Effector memory CD4-positive, alpha-beta T cell (primary cell): ENCODE data around the gene RPS6KA5.

ENCODE experiments used
- DNase-seq, 3 donors: peaks; one replicate each; pipeline ENCODE4 v3.0.0-alpha.2; 2020
- H3K27ac ChIP-seq: 2 replicates; pipeline ENCODE4 v1.7.0; 2013; ENCODE audit warnings: mild to moderate bottlenecking, low read length, moderate library complexity; ENCODE audit not compliant: insufficient read depth, poor library complexity, severe bottlenecking
- H3K27me3 ChIP-seq: replicated peaks from 2 replicates; pipeline ENCODE4 v1.7.0; 2013; ENCODE audit warnings: mild to moderate bottlenecking, low read length; ENCODE audit not compliant: insufficient read depth, control insufficient read depth, poor library complexity, severe bottlenecking
- H3K36me3 ChIP-seq: 2 replicates; pipeline ENCODE4 v1.7.0; 2013; ENCODE audit warnings: mild to moderate bottlenecking, low read length, moderate library complexity; ENCODE audit not compliant: control insufficient read depth, insufficient read depth
- H3K4me1 ChIP-seq: 2 replicates; pipeline ENCODE4 v1.7.0; 2013; ENCODE audit warnings: low read length, mild to moderate bottlenecking; ENCODE audit not compliant: control insufficient read depth, insufficient read depth, poor library complexity, severe bottlenecking
- H3K4me3 ChIP-seq: 2 replicates; pipeline ENCODE4 v1.7.0; 2013; ENCODE audit warnings: low read length, low read depth, mild to moderate bottlenecking; ENCODE audit not compliant: insufficient read depth, poor library complexity, severe bottlenecking
- H3K9me3 ChIP-seq: 2 replicates; pipeline ENCODE4 v1.7.0; 2013; ENCODE audit warnings: mild to moderate bottlenecking, low read length, moderate library complexity; ENCODE audit not compliant: control insufficient read depth

RPS6KA5 gene

DNA sequence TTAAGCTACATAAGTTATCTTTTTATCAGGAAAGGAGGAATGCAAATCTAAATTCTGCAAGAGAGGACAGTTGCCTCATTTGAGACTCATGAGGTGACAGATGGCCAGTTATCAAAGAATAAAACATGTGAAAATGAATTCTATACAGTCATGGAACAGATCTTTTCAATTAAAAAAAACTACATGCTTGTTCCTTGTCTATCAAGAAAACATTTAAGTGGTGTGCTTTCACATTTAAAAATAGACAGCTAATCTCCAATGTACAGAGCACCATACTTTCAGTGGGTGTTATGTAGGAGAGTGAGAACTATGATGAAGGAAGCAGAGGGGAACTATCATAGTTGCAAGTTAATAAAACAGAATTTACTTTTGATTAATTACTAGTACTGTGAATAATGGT lies 167.5 kb downstream of the RPS6KA5 start:
- DNase-seq = no peak
- no peaks in the 10 kb centered on the region for H3K9me3 ChIP-seq
- H3K27me3 ChIP-seq = no peaks in the 10 kb centered on the region
- H3K27ac ChIP-seq = no peak overlapping the region
- H3K36me3 ChIP-seq = peaks cover 33% of the 10 kb centered on the region
- no peak overlapping the region for H3K4me3 ChIP-seq
- H3K4me1 ChIP-seq = no peaks in the 10 kb centered on the region

DNA sequence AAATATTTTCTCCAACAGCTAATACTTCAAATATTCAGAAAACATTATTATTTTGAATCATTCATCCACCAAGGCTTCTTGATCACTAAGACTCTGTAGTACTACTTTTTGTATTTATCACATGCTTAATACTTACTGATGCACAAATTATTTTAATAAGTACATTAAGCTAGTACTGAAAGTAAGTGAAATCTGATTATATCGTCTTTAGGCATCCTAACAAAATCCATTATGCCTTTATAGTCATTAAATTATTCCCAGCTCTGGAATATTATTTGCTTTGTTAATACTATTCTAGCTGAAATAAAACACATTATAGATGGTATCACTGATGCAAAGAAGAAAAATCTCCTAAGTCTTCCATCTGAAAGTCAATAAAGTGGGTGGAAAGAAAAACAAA lies 169.1 kb downstream of the RPS6KA5 start:
- H3K4me1 ChIP-seq = no peaks in the 10 kb centered on the region
- H3K27me3 ChIP-seq = no peaks in the 10 kb centered on the region
- H3K9me3 ChIP-seq = no peaks in the 10 kb centered on the region
- no peak overlapping the region for H3K4me3 ChIP-seq
- DNase-seq = no peak
- no peak overlapping the region for H3K27ac ChIP-seq
- H3K36me3 ChIP-seq = peaks cover 23% of the 10 kb centered on the region

DNA sequence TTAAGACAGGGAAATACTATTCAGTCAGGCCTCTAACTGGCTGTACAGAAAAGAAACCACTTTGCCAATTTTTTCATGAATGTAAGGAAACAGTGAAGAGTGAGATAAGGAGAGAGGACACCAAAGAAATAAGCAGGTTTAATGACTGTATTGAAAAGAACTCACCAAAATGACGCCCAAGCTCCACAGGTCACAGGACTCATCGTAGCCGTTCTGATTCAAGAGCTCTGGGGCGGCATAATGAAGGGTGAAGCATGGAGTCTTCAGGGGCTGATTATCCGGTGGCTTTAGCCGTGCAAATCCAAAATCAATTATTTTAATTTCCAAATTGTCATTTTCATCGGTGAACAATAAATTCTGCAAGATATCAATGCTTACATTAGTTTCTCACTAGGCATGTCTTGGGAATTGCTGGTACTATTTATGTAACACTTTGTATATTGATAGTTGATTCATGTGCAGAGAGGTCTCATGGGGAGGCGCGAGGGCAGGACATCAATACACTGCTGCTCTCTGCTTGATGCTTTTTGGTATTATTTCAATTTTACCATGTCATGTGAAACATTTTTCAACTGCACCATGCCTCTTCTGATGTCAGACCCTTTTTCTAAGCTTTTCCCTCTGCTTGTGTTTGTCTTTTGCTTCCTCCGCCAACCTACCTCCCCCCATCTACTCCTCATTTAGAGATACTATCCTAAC lies 170.0 kb downstream of the RPS6KA5 start:
- no peak overlapping the region for H3K27ac ChIP-seq
- H3K9me3 ChIP-seq = no peaks in the 10 kb centered on the region
- peaks cover 15% of the 10 kb centered on the region for H3K36me3 ChIP-seq
- DNase-seq = no peak
- no peaks in the 10 kb centered on the region for H3K27me3 ChIP-seq
- H3K4me1 ChIP-seq = no peaks in the 10 kb centered on the region
- H3K4me3 ChIP-seq = no peak overlapping the region

DNA sequence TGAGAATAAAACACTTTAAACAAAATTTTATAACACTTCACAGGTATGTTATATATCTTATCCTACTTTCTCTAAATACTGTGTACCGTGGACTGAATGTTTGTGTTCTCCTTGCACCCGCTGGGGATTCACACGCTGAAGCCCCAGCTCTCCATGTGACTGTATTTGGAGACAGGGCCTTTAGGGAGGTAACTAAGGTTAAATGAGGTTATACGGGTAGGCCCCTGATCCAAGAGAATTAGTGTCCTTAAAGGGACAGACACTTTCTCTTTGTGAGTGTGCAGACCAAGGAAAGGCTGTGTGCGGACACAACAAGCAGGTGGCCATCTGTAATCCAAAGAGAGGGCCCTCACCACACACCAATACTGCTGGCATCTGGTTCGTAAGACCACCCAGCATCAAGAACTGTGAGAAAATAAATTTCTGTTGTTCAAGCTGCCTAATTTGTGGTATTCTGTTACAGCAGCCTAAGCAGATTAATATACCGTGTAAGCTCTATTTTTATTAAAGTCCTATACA lies 174.1 kb downstream of the RPS6KA5 start:
- Histone ChIP-seq H3K4me1 (no peaks in the 10 kb centered on the region), H3K9me3 (no peaks in the 10 kb centered on the region), H3K36me3 (peaks cover 15% of the 10 kb centered on the region), H3K27me3 (no peaks in the 10 kb centered on the region), H3K4me3 (no peak overlapping the region), H3K27ac (no peak overlapping the region)
- DNase-seq = no peak

DNA sequence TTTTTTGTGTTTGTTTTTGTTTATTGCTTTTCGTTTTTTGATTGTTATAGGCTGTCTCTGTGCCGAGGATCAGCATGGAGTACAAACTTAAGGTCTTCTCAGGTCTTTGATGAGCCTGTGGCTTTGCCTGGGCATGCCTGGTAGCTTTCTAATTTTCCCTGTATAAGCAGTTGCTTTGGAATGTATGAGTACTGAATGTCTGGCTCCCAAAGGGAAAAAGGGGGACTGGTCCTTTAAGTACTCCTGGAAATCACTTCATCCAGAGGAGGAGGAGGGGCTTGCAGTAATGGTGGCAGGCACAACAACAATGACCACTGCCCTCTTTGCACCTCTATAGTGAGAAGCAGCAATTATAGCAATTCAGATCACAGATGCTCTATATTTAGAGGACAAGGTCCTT lies 176.7 kb downstream of the RPS6KA5 start:
- DNase-seq = no peak
- no peak overlapping the region for H3K4me3 ChIP-seq
- H3K27ac ChIP-seq = no peak overlapping the region
- H3K27me3 ChIP-seq = no peaks in the 10 kb centered on the region
- H3K9me3 ChIP-seq = no peaks in the 10 kb centered on the region
- H3K36me3 ChIP-seq = peaks cover 15% of the 10 kb centered on the region
- H3K4me1 ChIP-seq = no peaks in the 10 kb centered on the region

DNA sequence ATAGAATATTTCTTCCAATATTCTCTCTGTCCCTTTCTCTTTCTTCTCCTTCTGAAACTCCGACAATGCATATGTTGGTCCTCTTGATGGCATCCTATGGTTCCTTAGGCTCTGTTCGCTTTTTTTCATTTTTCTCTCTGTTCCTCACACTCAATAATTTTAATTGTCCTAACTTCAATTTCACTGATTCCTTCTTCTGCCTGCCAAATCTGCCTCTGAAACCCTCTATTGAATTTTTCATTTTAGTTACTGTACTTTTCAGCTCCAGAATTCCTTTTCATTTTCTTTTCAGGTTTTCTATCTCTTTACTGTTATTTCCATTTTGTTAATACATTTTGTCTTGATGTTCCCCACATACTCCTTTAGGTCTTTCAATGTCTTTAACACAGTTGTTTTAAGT lies 177.2 kb downstream of the RPS6KA5 start:
- H3K36me3 ChIP-seq = peaks cover 15% of the 10 kb centered on the region
- no peak overlapping the region for H3K27ac ChIP-seq
- no peak for DNase-seq

DNA sequence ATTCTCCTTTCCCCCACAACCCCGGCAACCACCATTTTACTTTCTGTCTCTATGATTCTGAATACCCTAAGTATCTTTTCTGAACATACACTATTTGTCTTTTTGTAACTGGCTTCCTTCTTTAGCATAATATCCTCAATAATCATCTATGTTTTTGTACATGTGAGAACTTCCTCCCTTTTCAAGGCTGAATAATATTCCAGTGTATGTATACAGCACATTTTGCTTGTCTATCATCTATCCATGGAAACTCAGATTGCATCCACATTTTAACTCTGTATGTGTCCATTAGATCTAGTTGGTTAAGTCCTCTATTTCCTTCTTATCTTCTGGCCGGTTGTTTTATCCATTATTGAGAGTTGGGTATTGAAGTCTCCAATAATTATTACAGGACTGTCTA lies 180.2 kb downstream of the RPS6KA5 start:
- Histone ChIP-seq H3K27me3 (no peaks in the 10 kb centered on the region), H3K9me3 (no peaks in the 10 kb centered on the region), H3K27ac (no peak overlapping the region), H3K4me1 (no peaks in the 10 kb centered on the region), H3K36me3 (peaks cover 11% of the 10 kb centered on the region), H3K4me3 (no peak overlapping the region)
- DNase-seq = no peak

More for the DNA sequence above, 177.2 kb downstream of the RPS6KA5 start:
- Histone ChIP-seq H3K9me3 (no peaks in the 10 kb centered on the region), H3K4me3 (no peak overlapping the region), H3K27me3 (no peaks in the 10 kb centered on the region), H3K4me1 (no peaks in the 10 kb centered on the region)

DNA sequence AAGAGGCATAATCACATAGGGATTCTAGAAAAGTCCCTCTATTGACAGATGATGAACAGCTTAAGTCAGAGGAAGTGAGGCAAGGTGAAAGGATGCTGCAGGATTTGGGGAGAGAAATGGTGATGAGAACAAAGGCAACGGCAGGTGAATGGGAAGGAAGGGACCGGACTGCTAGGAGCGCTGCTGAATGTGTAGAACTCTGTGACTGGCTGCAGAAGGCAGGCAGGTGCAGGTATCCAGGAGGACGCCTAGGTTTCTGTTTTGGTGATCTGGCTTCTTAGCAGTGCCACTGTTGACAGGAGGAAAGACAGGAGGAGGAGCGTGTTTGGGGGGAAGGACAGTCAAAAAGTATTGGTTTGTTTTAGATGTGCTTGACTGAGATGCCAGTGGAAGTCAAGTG lies 185.8 kb downstream of the RPS6KA5 start:
- H3K27me3 ChIP-seq = no peaks in the 10 kb centered on the region
- no peak overlapping the region for H3K27ac ChIP-seq
- H3K36me3 ChIP-seq = peaks cover 23% of the 10 kb centered on the region
- DNase-seq = no peak
- no peak overlapping the region for H3K4me3 ChIP-seq
- no peaks in the 10 kb centered on the region for H3K4me1 ChIP-seq
- no peaks in the 10 kb centered on the region for H3K9me3 ChIP-seq

DNA sequence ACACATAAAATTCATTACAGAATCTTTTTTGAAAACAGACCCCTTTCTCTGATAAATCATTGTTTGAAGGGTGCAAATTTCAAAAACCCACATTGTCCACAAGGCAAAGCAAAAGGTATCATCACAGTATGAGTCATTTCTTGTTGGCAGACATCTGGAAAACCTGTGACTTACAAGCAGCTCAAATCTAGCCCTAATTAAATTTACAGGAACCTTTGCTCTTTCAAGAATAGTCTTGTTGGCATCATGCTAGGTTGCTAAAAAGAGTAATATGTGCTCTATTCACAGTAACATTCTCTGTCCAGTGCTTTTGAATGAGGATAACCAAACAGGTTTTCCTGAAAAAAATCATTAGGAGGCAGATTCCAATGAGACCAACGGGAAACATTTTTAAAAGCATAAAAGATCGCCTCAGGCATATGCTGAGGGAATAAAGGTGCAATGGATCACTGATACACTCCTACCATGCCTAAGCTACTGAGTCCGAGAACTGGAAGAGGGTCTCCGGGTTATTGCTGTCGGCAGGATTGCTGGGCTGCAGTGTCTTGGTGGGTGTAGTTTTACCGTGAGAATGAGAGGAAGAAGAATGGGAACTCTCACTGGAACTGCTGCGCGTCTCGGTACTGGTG lies 188.7 kb downstream of the RPS6KA5 start:
- H3K36me3 ChIP-seq = peaks cover 23% of the 10 kb centered on the region
- no peaks in the 10 kb centered on the region for H3K27me3 ChIP-seq
- H3K4me1 ChIP-seq = no peaks in the 10 kb centered on the region
- H3K9me3 ChIP-seq = no peaks in the 10 kb centered on the region
- no peak overlapping the region for H3K4me3 ChIP-seq
- no peak overlapping the region for H3K27ac ChIP-seq
- no peak for DNase-seq

DNA sequence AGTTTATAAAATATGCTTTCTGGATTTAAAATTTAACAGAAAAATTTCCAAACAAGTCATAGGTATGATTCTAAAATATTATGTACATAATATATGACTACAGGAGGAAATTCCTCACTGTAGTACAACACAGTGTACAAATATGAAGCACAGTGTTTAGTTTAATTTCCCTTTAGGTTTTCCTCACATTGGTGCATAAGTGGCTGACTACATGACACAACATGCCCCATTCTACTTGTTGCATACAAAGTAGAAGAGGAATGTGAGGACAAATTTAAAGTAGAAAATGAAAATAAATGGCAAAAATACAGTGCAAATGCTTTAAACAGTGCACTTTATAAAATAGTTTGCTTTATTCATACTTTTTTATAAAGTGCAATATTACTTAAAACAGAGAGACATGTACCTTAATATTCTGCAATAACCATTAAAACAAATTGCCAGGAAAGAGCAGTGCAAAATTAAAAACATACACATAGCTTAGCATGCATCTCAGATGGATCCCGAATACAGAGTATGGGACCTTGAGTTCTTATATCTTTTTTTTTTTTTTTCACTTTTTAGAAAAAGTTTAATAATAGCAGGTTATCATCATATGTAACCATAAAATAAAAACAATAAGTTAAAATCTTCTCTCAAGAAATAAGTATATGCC lies 189.4 kb downstream of the RPS6KA5 start:
- no peaks in the 10 kb centered on the region for H3K27me3 ChIP-seq
- H3K36me3 ChIP-seq = peaks cover 20% of the 10 kb centered on the region
- no peaks in the 10 kb centered on the region for H3K4me1 ChIP-seq
- H3K27ac ChIP-seq = no peak overlapping the region
- no peaks in the 10 kb centered on the region for H3K9me3 ChIP-seq
- H3K4me3 ChIP-seq = no peak overlapping the region
- DNase-seq = no peak
